EL (cell line): ENCODE measurements around the gene TTLL7.

Experiments
- DNase-seq: peaks from one replicate; pipeline ENCODE4 v3.0.0-alpha.2; 2016

TTLL7 gene, protein sequence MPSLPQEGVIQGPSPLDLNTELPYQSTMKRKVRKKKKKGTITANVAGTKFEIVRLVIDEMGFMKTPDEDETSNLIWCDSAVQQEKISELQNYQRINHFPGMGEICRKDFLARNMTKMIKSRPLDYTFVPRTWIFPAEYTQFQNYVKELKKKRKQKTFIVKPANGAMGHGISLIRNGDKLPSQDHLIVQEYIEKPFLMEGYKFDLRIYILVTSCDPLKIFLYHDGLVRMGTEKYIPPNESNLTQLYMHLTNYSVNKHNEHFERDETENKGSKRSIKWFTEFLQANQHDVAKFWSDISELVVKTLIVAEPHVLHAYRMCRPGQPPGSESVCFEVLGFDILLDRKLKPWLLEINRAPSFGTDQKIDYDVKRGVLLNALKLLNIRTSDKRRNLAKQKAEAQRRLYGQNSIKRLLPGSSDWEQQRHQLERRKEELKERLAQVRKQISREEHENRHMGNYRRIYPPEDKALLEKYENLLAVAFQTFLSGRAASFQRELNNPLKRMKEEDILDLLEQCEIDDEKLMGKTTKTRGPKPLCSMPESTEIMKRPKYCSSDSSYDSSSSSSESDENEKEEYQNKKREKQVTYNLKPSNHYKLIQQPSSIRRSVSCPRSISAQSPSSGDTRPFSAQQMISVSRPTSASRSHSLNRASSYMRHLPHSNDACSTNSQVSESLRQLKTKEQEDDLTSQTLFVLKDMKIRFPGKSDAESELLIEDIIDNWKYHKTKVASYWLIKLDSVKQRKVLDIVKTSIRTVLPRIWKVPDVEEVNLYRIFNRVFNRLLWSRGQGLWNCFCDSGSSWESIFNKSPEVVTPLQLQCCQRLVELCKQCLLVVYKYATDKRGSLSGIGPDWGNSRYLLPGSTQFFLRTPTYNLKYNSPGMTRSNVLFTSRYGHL

DNA sequence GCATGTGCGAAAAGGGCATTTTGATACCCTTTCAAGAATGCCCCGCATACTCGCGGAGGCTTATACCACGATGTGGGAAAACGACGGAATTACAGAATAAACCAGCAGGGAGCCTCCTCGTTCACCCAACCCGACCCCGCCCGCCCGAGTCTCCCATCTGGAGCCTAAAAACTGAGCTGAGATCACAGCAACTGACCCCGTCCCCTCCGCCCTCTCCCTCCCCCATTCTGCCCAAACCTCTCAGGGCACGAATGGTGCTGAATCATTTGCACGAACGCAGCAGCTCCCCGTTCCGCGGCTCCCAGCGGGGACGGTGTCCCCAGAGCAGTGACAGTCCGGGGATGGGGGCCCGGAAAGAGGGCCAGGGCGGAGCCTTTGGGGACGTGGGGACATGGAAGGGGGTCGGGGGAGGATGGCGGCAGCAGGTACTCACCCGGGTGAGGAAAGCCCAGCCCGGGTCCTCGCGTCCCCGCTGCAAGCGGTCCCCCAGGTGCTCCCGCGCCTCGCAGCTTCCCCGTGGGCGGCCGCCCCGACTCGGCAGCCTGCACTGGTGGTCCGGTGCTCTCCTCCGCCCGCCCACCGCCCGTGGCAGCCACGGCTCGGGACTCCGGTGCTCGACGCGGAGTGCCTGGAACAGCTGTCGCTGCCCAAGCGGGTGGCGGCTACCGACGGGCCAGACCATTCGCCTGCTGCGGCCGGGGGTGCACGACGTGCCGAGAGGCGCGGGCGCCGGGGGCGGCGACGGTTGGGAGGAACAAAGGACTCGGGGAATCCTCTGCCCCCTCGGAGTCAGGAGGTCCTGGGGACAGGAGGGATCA, at the start of gene TTLL7:
TTLL7 (minus strand) TSS at position 635 of the 818 bp plus-strand sequence. CDS start 46,921 bp downstream, outside the sequence.
- peak; percentile 47 for DNase-seq

DNA sequence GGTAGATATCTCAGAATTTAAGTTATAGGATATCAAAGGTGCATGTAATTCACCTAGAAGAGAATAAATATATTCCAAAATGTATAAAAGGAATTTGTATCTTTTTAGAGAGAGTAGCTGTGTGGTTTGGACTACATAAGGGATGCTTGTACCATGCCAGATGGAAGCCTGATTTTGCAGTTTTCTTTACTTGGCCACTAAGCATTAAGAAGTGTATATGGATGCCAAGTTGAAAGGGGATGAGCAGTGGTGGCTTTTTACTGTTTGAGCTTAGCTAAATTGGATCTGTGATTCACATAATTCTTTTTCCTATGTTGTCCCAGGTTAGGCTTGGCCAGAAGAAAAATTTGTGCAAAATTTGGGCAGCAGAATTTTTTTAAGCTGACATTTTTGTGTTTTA, 43.5 kb upstream of the TTLL7 start:
- no peak for DNase-seq

DNA sequence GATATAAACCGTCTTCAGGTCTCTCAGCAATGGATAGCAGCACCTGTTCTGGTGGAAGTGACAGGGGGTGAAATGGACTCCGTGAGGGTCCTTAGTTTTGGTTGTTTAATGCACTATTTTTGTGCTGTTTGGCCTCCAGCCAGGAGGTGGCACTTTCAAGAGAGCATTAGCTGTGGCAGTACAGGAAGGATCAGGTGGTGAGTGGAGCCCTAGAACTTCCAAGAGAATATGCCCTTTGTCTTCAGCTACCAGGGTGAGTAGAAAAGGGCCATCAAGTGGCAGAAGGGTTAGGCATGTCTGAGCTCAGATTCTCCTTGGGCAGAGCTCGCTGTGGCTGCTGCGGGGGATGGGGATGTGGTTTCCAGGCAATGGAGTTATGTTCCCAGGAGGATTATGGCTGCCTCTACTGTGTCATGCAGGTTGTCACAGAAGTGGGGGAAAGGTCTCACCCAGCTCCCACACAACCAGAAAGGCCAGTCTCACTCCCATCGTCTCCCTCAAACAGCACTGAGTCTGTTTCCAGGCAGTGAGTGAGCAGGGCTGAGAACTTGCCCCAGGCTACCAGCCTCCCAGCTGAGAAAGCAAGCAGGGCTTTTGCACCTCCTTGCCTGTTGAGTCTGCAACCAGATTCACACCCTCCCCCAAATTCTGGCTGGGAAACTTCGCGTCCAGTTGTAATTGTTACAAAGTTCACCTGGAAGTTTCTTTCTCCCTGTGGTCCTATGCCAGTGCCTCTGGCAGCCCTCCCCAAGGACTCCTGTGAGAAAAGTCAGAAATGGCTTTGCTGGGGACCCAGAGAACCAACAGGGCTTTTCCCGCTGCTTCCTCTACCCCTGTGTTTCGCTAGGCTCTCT, 39.1 kb upstream of the TTLL7 start:
- DNase-seq: no peak

DNA sequence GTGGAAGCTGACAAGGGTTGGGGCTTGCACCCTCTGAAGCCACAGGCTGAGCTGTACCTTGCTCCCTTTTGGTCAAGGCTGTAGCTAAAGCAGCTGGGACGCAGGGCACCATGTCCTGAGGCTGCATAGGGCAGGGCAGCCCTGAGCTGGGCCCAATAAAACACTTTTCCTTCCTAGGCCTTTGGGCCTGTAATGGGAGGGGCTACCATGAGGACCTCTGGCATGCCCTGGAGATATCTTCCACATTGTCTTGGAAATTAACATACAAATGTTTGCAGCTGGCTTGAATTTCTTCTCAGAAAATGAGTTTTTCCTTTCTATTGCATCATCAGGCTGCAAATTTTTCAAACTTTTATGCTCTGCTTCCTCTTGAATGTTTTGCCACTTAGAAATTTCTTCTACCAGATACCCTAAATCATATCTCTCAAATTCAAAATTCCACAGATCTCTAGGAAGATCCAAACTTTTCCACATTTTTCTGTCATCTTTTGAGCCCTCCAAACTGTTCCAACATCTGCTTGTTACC, 32.9 kb upstream of the TTLL7 start:
- no peak for DNase-seq

DNA sequence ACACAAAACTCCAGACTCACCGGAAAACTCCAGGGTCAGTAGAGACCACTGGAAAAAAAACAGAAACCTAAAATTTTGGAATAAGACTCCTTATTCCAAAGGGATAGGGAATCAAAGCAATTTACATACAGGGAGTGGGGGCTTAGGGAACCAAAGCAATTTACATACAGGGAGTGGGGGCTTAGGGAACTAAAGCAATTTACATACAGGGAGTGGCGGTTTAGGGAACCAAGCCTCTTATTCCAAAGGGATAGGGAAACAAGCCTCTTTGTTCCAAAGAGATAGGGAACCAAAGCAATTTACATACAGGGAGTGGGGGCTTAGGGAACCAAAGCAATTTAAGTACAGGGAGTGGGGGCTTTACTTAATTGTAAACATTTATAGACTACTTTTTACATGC, 28.4 kb upstream of the TTLL7 start:
- no peak for DNase-seq

DNA sequence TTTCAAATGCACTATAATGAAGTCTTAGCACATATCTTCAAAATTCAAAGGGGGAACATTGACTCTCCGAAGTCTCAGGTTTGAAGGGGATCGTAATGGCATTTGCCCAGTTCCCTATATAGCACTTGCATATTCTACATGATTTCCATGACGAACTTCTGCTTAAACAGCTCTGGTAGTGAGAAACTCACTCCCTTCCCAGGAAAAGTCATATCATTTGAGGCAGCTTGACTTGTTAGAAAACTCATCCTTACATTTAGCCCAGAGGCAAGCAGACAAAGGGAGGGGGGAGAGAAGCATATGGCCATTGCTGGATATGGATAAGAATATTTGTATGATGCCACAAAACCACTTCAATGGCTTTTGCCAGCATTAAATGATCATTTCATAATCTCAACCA, 27.0 kb upstream of the TTLL7 start:
- DNase-seq: no peak

DNA sequence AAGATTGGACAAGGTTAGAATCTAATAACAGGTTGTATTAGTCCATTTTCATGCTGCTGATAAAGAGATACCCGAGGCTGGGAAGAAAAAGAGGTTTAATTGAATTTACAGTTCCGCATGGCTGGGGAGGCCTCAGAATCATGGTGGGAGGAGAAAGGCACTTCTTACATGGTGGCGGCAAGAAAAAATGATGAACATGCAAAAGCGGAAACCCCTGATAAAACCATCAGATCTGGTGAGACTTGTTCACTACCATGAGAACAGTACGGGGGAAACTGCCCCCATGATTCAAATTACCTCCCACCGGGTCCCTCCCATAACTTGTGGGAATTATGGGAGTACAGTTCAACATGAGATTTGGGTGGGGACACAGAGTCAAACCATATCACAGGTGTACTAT, 22.9 kb upstream of the TTLL7 start:
- no peak for DNase-seq

DNA sequence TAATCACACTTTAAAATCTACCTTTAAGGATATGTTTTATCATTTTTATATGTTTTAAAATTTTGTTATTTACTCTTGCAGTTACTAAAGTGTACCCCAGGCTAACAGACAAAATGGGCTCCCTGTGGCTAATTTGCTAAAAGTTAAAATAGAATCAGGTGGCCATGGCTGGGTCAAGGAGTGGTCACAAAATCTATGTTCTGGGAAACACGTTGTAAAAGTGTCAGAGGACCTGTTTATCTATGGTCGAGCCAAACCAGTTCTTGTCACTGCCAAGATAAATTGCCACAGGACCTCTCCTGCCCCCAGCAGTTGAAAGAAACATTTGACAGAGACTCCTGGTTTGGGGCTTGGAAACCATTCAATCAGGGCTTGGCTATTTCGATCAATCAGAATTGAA, 21.2 kb upstream of the TTLL7 start:
- no peak for DNase-seq

DNA sequence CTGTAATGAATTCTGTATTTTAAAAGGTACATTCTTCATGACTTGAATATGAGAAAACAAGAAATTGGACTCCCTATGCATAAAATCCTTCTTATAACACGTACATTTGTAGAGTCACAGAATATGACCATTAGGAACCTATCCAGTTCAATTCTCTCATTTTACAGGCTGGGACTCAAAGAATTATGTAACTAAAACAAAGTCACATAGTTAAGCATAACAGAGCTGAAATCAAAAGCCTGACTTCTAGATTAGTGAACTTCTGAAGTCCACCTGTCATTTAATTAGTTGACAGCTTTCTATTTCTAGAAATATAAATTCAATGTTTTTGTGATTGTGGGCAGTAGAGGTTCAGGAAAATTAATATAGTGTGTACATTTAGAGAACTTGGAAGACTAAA, 20.3 kb upstream of the TTLL7 start:
- DNase-seq: no peak

DNA sequence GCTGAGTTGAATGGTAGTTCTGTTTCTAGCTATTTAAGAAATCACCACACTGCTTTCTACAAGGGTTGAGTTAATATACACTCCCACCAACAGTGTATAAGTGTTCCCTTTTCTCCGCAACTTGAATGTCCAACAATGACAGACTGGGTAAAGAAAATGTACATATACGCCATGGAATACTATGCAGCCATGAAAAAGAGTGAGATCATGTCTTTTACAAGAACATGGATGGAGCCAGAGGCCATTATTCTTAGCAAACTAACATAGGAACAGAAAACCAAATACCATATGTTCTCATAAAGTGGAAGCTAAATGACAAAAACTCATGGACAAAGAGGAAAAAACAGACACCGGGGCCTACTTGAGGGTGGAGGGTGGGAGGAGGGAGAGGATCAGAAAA, 14.8 kb upstream of the TTLL7 start:
- no peak for DNase-seq

DNA sequence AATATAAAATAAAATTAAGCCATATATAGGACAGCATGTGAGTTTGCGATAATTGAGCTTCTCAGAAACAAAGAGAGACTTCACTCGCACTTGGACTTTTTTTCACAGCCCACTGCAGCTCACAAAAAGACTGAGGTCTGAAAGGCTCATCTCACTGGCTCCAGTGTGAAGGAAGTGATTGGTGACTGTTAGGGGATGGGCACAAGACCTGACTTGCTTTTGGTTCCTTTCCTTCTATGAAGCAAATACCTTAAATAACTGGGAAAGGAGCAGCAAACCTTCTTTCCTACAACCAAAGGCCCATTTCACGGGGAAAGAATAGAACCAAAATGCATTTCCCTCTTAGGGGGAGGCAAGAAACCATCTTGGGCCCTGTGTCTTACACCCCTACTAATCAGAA, 13.1 kb upstream of the TTLL7 start:
- no peak for DNase-seq

DNA sequence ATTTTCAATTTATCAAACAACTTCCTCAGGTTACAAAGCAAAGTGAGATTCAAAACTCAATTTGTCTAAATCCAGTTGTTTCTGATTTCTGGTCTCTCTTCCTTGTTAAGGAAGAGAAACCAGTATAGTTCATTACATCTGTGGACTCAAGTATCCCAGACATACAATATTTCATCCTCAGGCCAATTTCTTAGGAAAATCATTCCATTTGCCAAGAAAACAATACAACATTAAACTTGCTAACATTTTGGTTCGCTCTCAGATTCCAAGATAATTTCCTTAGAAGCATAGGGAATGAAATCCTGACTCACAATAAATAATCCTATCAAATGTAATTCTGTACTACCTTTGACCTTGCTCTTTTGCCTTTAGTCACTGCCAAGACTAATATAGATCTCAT, 11.2 kb upstream of the TTLL7 start:
- no peak for DNase-seq

DNA sequence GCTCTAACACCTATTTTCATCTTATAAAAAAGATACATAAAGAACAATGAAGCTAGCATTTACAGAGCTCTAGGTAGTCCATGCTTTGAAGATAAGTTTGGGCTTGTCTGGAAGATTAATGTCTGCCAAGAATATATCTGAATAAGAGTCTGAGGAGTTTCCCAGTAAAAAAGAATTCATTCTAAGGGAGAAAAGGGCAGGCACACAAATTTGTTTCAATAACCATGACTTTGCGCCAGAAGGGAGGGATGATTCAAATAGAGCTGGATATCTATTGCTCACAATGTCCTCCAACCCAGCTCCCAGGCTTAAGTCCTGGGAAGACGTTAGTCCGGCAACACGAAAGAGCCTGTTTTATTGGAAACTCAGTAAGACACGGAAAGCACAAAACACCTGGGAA, 9.7 kb upstream of the TTLL7 start:
- no peak for DNase-seq

DNA sequence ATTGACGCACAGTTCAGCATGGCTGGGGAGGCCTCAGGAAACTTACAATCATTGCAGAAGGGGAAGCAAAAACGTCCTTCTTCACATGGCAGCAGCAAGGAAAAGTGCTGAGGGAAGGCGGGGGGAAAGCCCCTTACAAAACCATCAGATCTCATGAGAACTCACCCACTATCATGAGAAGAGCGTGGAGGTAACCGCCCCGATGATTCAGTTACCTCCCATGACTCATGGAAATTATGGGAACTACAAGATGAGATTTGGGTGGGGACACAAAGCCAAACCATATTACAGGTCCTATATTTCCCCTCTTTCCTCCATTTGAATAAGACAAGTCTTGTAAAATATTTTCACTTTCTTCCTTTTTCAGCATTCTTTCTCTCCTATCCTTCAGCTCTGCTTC, 7.7 kb upstream of the TTLL7 start:
- DNase-seq: no peak

DNA sequence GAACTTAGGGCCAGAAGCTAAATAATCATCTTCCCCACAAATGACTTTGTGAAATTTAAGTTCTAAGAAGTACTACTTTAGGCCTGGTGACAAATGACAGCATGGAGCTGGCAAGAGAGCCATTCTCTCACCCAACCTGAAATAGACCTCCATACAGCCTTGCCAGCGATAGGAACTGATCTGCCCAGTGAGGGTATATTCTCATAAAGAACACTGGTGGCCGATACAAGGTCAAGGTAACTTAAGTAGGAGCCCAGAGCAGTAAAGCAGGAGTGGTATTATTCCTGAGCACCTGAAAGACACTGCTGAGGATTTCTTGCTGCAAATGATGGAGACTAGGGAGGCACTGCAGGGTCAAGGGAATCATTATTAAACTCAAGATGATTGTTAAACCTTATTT, 2.6 kb upstream of the TTLL7 start:
- no peak for DNase-seq

DNA sequence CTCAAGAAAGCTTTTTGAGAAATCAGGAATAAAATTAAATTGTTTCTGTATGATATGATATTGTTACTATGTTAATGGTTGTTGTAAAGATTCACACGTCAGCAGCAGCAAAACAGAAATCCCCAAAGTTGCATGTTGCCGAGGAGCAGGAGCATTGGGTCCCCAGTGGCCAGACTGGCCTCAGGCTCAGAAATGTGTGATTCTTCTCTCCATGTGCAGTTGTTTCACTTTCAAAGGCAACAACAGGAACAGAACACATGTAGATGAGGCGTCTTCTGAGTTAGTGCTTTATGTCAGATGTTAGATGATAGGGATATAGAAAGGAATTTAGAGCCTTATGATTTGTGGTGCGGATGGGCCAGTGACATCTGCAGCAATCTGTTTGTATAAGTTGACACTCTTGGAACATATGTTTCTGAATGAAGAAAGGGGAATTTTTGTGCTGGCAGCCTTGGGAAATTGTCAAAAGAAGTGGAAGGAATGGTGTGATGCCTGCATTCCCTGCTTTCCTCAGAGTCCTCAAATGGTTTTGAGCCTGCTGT, 2.1 kb upstream of the TTLL7 start:
- DNase-seq: no peak

DNA sequence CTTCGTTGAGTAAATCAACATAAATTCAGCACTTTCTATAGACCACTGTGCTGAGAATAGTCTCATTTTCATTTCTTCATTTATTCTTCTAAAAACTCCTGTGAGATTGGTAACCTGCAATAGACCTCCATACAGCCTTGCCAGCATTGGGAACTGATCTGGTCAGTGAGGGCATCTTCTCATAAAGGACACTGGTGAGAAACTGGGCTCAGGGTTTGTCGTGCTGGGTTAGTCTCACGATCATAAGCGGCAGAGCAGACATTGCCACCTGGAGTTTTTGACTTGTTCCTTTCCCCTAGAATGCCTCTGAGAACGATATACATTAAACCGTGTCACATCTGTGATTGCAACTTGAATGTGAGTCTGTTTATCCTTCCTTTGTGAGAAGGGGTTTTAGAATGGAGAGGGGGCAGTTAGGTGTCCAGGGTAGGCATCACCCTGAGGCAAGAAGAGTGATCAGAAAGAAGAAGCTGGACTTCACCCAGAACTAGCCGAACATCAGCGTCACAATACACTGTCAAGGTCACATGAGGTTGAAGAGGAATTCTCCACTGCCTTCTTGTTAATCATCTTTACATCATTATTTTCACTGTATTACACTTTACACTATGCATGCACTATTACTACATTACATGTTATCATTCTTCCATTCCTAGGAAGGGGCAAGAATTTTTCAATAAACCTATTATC, 1.4 kb upstream of the TTLL7 start:
- DNase-seq: no peak

DNA sequence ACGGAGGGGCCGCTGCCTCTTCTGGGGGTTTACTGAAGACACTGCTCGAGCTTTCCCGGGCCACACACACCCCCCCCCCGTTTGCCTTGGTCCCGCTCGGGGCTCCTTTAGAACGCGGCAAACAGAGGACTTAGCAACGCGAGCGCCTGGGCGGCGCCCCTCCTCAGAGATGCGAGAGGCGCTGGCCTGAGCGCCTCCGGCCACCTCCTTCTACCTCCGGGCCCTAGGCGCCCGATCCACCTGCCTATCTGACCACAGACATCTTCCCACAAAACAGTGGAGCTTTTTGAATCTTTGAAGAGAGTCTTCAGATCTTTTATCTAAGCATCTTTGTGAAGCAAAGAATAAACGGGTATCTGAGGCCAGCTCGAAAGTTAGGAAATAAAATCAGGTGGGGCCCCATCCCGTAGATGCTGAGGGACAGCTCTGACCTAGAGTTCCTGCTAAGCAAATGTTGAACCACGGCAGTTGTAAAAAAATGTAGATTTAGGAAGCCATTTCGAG, 436 bp upstream of the TTLL7 start:
- peak; percentile 82 for DNase-seq

DNA sequence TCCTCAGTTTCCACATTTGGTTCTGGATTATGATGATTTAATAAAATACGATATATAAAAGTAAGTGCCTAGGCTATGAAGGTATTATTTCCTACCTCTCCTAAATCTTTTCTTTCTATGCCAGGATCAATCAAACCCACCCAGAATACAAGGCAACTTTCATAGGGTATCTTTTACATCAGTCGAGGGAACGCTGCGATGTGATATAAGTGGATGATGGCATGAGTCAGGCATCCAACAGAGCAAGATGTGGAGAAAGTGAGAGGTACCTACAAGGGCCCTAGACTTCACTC, 781 bp downstream of the TTLL7 start:
- no peak for DNase-seq

DNA sequence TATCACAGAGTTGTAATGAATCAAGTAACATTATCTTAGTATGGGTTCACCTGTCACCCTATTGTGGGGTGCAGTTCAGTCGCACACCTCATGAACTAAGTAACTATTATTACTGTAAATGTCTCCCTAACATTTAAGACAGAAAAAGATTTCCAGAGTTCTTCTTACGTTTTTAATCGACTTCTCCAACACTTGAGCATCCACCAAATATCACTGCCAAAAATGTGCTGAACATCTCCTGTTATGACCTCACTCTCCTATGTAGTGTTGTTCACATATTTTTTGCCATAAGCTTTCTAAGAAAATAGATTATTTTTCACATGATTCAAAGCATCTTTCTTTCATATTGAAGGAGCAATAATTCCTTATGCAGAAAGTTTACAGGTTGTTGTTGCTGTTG, 1.3 kb downstream of the TTLL7 start:
- DNase-seq: no peak

DNA sequence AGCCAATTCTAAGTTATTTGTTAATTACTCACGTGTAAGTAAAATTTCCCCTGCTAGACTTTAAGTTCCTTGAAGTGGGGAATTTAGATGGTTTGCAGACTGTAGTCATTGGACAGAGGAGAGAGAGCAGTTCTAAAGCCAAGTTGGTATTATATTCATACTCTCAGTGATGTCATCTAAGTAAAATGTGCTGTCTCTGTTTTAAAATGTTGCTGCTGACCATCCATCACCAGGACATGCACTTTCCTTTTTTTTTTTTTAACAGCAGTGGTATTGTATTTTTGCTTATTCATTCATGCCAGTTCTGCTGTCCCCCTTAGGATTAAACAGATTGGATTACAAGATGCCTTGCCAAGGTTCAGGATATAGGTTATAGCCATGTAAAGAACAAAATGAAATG, 2.3 kb downstream of the TTLL7 start:
- DNase-seq: peak; percentile 73
